ENCODE results near the gene ARID1B. TPM values are rescaled to one million over a fixed set of nuclear protein-coding genes. Genes with fewer than 3 reads are reported as not detected.
A peak's percentile ranks its signal among the peaks of the same experiment; 100 is the strongest.

The ARID1B gene
- total RNA-seq, 2 donors from 2014 or later = 43.9 to 44.6 TPM

DNA sequence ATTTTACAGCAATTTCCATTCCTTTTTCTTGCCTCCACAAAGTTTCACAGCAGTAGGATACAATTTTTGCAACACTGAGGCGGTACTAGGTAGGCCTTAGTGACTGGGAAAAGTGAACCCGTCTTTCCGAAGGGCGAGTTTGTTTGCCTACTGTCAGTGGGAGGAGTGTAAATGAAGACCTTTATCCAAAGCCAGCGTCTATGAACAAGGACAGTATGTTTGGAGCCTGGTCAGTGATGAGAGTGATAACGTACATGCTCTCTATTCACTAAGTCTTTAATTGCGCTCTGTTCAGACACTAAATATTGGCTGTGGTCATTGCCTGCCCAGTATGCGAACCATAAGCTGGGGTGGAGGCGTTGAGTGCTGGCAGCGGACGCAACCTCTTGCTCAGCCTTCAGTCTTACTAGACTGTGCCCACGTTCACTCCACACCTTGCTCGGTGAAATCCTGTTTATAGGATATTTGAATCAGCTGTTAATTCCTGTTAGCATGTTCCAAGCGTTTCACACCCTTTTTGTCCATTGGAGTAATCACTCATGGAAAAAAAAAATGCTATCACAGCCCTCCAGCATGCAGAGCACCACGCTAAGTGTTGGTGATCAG lies 400.7 kb downstream of the ARID1B start:
- TF ChIP-seq, protein P1, sequence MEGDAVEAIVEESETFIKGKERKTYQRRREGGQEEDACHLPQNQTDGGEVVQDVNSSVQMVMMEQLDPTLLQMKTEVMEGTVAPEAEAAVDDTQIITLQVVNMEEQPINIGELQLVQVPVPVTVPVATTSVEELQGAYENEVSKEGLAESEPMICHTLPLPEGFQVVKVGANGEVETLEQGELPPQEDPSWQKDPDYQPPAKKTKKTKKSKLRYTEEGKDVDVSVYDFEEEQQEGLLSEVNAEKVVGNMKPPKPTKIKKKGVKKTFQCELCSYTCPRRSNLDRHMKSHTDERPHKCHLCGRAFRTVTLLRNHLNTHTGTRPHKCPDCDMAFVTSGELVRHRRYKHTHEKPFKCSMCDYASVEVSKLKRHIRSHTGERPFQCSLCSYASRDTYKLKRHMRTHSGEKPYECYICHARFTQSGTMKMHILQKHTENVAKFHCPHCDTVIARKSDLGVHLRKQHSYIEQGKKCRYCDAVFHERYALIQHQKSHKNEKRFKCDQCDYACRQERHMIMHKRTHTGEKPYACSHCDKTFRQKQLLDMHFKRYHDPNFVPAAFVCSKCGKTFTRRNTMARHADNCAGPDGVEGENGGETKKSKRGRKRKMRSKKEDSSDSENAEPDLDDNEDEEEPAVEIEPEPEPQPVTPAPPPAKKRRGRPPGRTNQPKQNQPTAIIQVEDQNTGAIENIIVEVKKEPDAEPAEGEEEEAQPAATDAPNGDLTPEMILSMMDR (IDR thresholded peaks at IDR 0.05) = no peak
- H3K27me3 ChIP-seq = no peaks in the 10 kb centered on the region
- H3K4me3 ChIP-seq = no peak overlapping the region
- peaks cover 0 to under 1% of the 10 kb centered on the region in 2 donors for H3K4me1 ChIP-seq
- H3K9me3 ChIP-seq = no peaks in the 10 kb centered on the region
- H3K27ac ChIP-seq = no peak overlapping the region
- no peak for DNase-seq (ENCODE audit: low spot score)
- H3K36me3 ChIP-seq = peaks cover 15% of the 10 kb centered on the region

DNA sequence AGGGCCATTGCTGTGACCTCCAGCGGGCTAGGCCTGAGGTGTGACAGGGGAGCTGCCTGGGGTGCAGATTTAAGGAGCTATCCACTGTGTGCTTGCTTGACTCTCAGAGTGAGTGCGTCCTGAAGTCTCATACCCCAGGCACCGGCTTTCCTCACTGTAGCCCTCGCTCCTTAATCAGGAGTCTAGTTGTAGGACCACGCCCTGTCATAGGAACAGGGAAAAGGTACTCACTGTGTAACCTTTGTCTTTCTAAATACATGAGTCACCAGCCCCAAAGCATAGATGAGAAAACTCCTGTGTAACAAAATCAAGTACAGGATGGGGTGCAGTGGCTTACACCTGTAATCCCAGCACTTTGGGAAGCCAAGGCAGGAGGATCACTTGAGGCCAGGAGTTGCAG lies 404.5 kb downstream of the ARID1B start:
- TF ChIP-seq, protein P1 (IDR thresholded peaks at IDR 0.05) = no peak

DNA sequence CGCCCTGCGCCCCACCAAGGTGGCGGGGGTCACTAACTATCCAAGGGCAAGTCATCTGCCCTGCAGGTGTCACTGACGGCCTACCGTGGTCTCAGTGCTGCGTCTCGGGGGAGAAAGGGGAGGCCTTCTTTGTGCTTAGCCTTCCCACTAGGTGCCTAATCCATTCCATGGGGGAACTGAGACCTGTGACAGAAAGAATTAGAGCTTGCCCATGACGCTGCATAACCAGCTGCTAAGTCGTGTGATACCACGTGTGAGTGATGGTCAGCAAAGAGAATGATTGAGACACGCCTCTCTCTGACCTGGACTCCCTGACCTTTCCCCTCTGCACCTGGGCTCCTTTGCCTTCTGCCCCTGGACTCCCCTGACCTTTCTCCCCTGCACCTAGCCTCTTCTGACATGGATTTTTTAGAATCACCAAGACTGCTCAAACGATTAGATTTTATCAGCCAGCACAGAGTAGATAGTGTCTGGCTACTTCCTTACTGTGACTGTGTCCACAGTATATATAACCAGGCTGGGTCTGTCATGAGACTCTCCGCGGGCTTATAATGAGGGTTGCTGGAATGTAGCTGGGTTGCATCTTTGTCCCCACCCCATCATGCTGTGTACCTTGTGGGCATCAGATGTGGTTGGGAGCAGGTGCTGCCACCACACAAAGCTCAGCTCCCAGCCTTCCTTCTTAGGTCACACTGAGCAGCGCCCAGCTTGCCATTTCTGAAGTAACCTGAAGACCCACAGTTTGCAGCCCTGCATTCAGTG lies 405.5 kb downstream of the ARID1B start:
- Histone ChIP-seq H3K27me3 (no peaks in the 10 kb centered on the region), H3K27ac (no peak overlapping the region), H3K4me1 (peaks cover 0 to 26% of the 10 kb centered on the region in 2 donors), H3K4me3 (no peak overlapping the region), H3K36me3 (peaks cover 35% of the 10 kb centered on the region), H3K9me3 (no peaks in the 10 kb centered on the region)
- TF ChIP-seq, protein P1 (IDR thresholded peaks at IDR 0.05) = no peak
- DNase-seq (ENCODE audit: low spot score) = no peak

More for the DNA sequence above, 404.5 kb downstream of the ARID1B start:
- no peak overlapping the region for H3K27ac ChIP-seq
- no peak overlapping the region for H3K4me3 ChIP-seq
- peaks cover 0 to 17% of the 10 kb centered on the region in 2 donors for H3K4me1 ChIP-seq
- no peaks in the 10 kb centered on the region for H3K9me3 ChIP-seq
- DNase-seq (ENCODE audit: low spot score) = no peak
- no peaks in the 10 kb centered on the region for H3K27me3 ChIP-seq
- H3K36me3 ChIP-seq = peaks cover 35% of the 10 kb centered on the region

DNA sequence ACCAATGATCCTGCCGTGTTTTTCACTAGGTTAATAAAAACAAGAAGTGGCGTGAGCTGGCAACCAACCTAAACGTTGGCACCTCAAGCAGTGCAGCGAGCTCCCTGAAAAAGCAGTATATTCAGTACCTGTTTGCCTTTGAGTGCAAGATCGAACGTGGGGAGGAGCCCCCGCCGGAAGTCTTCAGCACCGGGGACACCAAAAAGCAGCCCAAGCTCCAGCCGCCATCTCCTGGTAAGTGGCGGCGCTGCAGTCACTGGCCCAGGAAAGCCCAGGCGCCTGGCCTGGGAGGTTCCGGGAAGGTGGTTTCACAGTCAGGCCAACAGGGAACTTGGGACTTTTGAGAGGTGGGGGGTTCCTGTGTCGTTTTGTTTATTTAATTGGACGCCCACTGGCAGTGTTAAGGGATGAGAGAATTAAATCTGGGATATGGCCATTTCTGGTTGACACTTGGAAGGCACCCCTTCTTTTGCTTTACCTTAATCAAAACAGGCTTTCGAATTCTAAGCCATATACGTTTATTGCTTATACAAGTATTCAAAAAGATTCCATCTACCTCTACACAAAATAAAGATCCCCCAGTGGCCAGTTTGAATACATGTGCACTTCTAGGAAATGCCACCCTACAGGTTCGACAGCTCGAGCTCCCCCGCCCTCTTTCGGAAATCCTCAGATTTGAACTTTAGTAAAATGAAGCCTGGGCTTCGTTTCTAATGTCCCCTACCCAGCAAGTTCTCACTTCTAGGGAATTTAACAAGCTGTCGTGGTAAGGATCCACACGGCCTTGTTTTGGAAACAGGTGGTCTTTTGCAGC lies 407.2 kb downstream of the ARID1B start:
- Histone ChIP-seq H3K36me3 (peaks cover 36% of the 10 kb centered on the region), H3K9me3 (no peaks in the 10 kb centered on the region), H3K4me1 (peaks cover 0 to 31% of the 10 kb centered on the region in 2 donors), H3K4me3 (no peak overlapping the region), H3K27ac (peak overlapping the region in 1 of 2 donors; percentile 50), H3K27me3 (no peaks in the 10 kb centered on the region)
- TF ChIP-seq, protein P1 (IDR thresholded peaks at IDR 0.05) = peak; percentile 91 to 98
- peak; percentile 78 for DNase-seq (ENCODE audit: low spot score)

DNA sequence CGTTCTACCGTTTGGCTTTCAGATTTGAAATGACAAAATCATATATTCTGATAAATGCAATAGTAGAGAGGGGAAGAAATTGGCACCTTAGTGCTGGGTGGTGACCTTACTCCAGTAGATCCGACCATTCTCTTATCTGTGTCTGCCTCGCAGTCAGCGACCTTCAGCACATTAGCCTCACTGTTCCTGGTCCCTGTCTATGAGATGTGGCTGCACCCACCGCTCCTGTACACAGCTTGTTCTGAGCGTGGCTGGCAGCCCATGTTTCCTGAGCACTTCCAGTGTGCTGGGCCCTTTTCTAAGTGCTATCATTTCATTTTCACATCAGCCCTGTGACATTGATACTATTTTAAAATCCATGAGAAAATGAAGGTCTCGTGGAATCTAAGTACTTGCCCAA lies 408.0 kb downstream of the ARID1B start:
- TF ChIP-seq, protein P1 (IDR thresholded peaks at IDR 0.05) = no peak
- H3K36me3 ChIP-seq = peaks cover 44% of the 10 kb centered on the region

More for the DNA sequence above, 408.0 kb downstream of the ARID1B start:
- no peaks in the 10 kb centered on the region for H3K9me3 ChIP-seq
- peak overlapping the region; percentile 6 to 50 for H3K27ac ChIP-seq
- no peaks in the 10 kb centered on the region for H3K27me3 ChIP-seq
- DNase-seq (ENCODE audit: low spot score) = no peak
- H3K4me3 ChIP-seq = no peak overlapping the region
- peaks cover 0 to 31% of the 10 kb centered on the region in 2 donors for H3K4me1 ChIP-seq
